Adipose tissue (tissue), 3 donors: ENCODE data around the gene FGGY. TPM values are rescaled to one million over a fixed set of nuclear protein-coding genes. Genes with fewer than 3 reads are reported as not detected.

Experiments
- H3K27ac ChIP-seq: one replicate; pipeline ENCODE4 v1.5.1; 2013; ENCODE audit warnings: low read depth, low read length
- WGBS, 3 donors: extraction: QIAGEN DNeasy Blood & Tissue Kit; methylation state at CpG; one replicate each; pipeline ENCODE4 v1.1.7; 2013; 5-methylcytosine and 5-hydroxymethylcytosine counted together
- polyA plus RNA-seq, 3 donors: library from polyadenylated mRNA; stranded (reverse); fragments of 200-250 nt; gene quantifications; one replicate each; pipeline ENCODE4 v1.2.3, GENCODE V29; 2013
- donor health status: healthy with polysubstance abuse.
- donor health status: Bipolar disorder and iron deficiency.
- donor health status: healthy.

The FGGY gene
- polyA plus RNA-seq, 3 donors: 6.3 to 13.4 (median 12.8) TPM

GRCh38 chr1:59657873-59658465 is 361.1 kb downstream of the FGGY start:
- no peak overlapping the region for H3K27ac ChIP-seq
- 92 to 97% (median 94%) methylated on average over 3 of the region's 3 CpGs for WGBS, 3 donors

- no peak overlapping the region for H3K27ac ChIP-seq
- 71 to 87% (median 79%) methylated on average over 6 of the region's 6 CpGs for WGBS, 3 donors
Measured at GRCh38 chr1:59664166-59664565, 367.3 kb downstream of the FGGY start.

GRCh38 chr1:59666106-59666505 is 369.2 kb downstream of the FGGY start:
- 94 to 96% (median 95%) methylated on average over 1 of the region's 1 CpG for WGBS, 3 donors
- H3K27ac ChIP-seq: no peak overlapping the region

GRCh38 chr1:59667020-59667419 is 370.1 kb downstream of the FGGY start:
- 91 to 98% (median 93%) methylated on average over 3 of the region's 3 CpGs for WGBS, 3 donors
- H3K27ac ChIP-seq: no peak overlapping the region

- H3K27ac ChIP-seq: no peak overlapping the region
- 45 to 73% (median 62%) methylated on average over 9 of the region's 9 CpGs for WGBS, 3 donors
Measured at GRCh38 chr1:59669752-59670312, 372.9 kb downstream of the FGGY start.

- no peak overlapping the region for H3K27ac ChIP-seq
- WGBS, 3 donors: 85 to 94% (median 88%) methylated on average over 1 of the region's 1 CpG
Measured at GRCh38 chr1:59670662-59671061, 373.8 kb downstream of the FGGY start.

GRCh38 chr1:59671066-59671952 is 374.4 kb downstream of the FGGY start:
- 94 to 97% (median 97%) methylated on average over 5 of the region's 5 CpGs for WGBS, 3 donors
- H3K27ac ChIP-seq: no peak overlapping the region

- H3K27ac ChIP-seq: no peak overlapping the region
- 86 to 92% (median 89%) methylated on average over 4 of the region's 4 CpGs for WGBS, 3 donors
Measured at GRCh38 chr1:59671953-59672305, 375.0 kb downstream of the FGGY start.

- 61 to 87% (median 69%) methylated on average over 7 of the region's 7 CpGs for WGBS, 3 donors
- no peak overlapping the region for H3K27ac ChIP-seq
Measured at GRCh38 chr1:59672851-59673572, 376.1 kb downstream of the FGGY start.

- WGBS, 3 donors: 61 to 62% (median 61%) methylated on average over 16 of the region's 16 CpGs
- H3K27ac ChIP-seq: no peak overlapping the region
Measured at GRCh38 chr1:59673573-59674450, 376.9 kb downstream of the FGGY start.

GRCh38 chr1:59674595-59674994 is 377.7 kb downstream of the FGGY start:
- H3K27ac ChIP-seq: no peak overlapping the region
- WGBS, 3 donors: 43 to 78% (median 46%) methylated on average over 2 of the region's 2 CpGs

GRCh38 chr1:59675936-59676335 is 379.0 kb downstream of the FGGY start:
- H3K27ac ChIP-seq: no peak overlapping the region
- 66 to 86% (median 85%) methylated on average over 2 of the region's 2 CpGs for WGBS, 3 donors

GRCh38 chr1:59678040-59678439 is 381.1 kb downstream of the FGGY start:
- WGBS, 3 donors: 66 to 82% (median 74%) methylated on average over 1 of the region's 1 CpG
- H3K27ac ChIP-seq: no peak overlapping the region

- no peak overlapping the region for H3K27ac ChIP-seq
- 33 to 75% (median 47%) methylated on average over 3 of the region's 3 CpGs for WGBS, 3 donors
Measured at GRCh38 chr1:59678493-59679228, 381.8 kb downstream of the FGGY start.

- no peak overlapping the region for H3K27ac ChIP-seq
Measured at GRCh38 chr1:59680044-59680443, 383.1 kb downstream of the FGGY start.

GRCh38 chr1:59682396-59683080 is 385.6 kb downstream of the FGGY start:
- no peak overlapping the region for H3K27ac ChIP-seq
- 69 to 71% (median 71%) methylated on average over 5 of the region's 5 CpGs for WGBS, 3 donors

- 90 to 91% (median 90%) methylated on average over 2 of the region's 2 CpGs for WGBS, 3 donors
- H3K27ac ChIP-seq: no peak overlapping the region
Measured at GRCh38 chr1:59683197-59683596, 386.3 kb downstream of the FGGY start.
